GM18511 (cell line): ENCODE data around the gene RPL26.
"Not testable (repeated sequence)": the region's sequence is repeated elsewhere in the genome, so short reads cannot be mapped to it uniquely, and the experiment has no call there.

Source experiments
- ATAC-seq: cut with Tn5 transposase; IDR thresholded peaks from one replicate; pipeline ENCODE4 v1.9.1; 2021; ENCODE audit warnings: mild to moderate bottlenecking, moderate library complexity; ENCODE audit not compliant: unreplicated experiment

Gene RPL26

DNA sequence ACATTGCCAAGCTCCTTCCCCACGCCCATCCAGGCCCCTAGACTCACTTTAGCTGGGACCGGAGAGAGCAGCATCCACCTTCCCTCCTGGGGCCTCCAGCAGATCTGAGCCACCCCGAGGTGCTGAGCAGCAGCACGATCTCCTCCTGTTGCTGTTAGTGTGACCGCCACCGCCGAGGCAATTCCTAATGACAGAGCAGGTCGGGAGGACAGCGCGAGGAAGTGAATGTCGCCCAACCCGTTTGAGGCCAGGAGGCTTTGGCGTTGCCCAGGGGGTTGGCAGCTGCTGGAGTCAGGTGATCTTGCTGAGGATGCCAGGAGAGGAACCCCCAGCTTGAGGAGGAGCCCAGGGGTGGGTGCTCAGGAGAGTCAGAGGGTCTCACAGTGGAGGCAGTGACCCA is 14.6 kb upstream of the RPL26 start, which contains the start of gene RNF222:
Gene RNF222 (minus strand): TSS at position 192 of the 400 bp plus-strand sequence. CDS start 4,366 bp downstream, outside the sequence.
- no peak for ATAC-seq

DNA sequence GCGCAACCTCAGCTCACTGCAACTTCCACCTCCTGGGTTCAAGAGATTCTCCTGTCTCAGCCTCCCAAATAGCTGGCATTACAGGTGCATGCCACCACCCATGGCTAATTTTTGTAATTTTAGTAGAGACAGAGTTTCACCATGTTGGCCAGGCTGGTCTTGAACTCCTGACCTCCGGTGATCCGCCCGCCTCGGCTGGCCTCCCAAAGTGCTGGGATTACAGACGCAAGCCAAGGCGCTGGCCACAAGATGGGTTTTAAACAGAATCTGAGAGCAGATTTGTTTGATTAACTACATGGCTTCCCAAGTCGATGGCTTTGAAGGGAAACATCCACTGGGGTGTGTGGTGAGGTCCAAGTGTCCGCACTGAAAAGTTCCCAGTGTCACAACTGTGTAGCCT is 11.5 kb upstream of the RPL26 start:
- ATAC-seq: not testable (repeated sequence)

DNA sequence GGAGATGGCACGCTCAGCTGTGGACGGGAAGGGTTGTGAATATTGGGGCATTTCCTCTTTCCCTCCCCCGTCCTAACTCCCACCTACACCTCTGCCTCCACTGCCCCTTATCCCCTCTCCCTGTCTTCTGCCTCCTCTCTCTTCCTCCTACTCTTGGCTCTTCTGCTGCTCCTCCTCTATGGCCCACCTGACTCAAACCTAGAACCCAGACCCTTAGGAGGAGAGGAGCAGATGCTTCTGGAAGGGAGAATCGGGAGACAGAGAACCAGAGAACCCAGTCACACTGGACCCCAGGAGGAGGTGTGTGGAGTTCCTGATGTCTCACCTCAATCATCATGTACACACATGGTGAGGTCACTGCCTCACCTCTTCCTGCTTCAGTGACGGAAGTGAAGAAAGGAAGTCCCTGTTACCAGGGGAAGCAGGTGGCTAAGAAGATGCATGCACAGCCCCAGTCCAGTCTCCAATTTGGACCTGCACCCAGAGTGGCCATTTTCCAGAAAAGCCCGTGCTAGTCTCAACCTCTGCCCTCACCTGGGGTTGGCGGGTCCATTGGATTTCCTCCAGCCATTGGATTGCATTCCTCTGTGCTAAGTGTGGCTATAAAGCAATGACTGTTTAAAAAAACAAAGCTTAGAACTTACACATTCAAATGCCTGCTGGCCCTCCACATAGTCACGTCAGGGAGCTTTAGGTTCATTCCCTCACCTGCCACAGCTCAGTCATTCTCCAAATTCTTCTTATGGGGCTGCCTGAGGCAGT is 10.7 kb upstream of the RPL26 start:
- ATAC-seq: no peak

DNA sequence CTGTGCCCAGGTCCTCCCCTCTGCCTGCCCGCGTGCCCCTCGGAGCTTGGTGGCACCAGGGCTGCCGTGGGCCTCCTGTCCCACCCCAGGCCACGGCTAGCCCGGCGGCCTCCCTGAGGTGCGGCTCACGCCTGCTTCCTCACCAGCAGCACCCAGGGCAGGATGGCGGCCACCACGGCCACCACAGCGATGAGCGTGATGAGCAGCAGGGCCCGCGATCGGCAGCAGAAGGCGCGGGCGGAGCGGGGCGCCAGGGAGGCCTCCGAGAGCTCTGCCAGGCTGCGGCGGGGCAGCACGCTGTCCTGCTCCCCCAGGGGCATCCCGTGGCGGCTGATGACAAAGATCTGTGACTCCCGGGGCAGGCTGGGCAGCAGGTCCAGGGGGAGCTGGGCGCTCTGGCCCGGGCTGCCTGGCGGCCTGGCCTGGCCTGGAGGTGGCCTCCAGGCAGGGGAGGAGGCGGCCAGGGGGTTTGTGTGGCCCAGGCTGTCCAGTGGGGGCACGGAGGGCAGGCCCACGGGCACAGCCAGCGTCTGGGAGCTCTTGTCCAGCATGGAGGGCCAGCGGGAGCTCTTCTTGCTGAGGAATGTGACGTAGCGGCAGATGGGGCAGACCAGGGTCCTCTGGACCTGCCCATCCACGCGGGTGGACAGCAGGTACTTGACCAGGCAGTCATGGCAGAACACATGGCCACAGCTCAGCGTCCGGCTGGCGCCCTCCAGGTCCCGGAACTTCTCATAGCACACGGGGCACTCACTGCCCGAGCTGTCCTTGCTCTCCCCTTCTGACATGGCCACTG is 9.9 kb upstream of the RPL26 start:
- no peak for ATAC-seq

DNA sequence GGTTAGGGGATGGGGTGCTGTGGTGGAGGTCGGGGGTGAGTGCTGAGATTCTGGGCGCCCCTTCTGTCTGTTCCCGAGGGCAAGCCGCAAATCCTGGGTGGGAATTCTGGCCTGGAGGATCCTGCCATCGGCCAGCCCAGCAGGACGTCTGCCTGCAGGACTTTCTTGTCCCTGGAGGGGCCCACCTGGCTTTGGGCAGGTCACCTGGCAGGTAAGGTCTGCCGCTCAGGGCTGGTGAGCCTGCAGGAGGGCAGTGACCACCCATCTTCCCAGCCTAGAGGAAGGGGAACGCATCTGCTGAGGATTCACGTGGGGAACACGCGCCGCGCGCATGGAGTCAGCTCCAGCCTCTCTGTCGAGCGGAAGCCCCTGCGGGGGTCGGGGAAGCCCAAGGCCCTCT is 9.3 kb upstream of the RPL26 start:
- no peak for ATAC-seq

DNA sequence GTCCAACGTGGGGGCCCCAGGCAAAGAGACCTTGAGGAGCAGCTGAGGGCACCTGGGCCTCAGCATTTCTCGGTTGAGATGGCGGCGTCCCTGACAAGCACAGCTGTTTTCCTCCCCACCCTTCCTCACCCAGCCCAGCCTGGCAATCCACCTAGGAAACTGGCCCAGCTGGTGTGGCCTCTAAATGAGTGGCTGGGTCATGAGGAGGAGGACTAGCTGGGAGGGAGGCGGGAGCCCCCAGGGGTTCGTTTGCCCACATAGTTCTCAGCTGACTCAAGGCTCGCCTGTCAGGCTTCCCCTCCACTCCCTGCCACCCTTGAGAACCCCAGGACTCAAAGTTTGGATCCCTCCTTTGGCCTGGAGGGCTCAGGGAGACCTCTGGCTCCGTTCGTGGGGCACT is 8.7 kb upstream of the RPL26 start:
- ATAC-seq: no peak

DNA sequence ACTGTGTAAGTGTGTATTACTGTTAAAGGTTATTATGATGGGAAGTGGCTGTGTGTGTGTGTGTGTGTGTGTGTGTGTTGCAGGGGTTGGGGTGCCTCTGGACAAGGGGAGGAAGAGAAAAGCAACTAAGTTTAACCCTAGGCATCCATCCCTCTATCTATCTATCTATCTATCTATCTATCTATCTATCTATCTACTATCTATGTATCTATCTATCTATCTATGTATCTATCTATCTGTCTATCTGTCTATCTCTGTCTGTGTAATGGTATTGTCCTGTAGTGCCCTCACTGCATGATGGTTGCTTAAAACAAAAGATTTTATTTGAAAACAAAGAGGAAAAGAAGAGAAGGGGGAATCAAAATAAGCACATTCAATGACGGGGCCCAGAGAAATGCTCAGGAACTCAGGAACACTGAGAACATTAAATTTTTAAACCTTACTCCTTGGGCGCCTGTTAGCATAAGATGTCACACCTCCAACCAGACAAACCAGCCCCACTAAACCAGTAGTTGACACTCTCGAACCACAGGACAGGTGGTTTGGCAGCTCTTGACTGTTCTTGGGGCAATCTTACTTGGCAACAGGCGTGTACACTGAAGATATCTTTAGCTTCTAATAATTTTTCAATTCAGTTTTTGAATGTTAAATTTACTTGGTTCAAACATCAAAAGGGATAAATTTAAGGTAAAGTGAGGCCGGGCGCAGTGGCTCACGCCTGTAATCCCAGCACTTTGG is 5.1 kb upstream of the RPL26 start:
- no peak for ATAC-seq

DNA sequence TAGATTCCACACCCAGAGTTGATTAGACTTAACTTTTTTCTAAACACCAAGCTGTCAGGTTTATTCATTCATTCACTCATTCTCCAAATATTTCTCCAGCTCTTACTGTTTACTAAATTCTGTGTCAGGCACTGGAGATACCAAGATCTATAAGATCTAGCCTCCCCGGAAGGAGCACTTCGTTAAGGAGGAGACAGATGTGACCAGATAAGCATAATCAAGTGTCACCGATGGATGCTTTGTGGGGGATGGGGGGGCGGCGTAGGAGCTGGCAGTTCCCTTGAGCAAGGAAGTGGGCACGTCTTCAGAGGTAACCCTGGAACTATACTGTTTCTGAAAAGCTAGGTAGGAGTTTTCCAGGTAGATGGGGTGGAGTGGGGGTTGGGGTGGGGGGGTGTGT is 3.8 kb upstream of the RPL26 start:
- no peak for ATAC-seq

DNA sequence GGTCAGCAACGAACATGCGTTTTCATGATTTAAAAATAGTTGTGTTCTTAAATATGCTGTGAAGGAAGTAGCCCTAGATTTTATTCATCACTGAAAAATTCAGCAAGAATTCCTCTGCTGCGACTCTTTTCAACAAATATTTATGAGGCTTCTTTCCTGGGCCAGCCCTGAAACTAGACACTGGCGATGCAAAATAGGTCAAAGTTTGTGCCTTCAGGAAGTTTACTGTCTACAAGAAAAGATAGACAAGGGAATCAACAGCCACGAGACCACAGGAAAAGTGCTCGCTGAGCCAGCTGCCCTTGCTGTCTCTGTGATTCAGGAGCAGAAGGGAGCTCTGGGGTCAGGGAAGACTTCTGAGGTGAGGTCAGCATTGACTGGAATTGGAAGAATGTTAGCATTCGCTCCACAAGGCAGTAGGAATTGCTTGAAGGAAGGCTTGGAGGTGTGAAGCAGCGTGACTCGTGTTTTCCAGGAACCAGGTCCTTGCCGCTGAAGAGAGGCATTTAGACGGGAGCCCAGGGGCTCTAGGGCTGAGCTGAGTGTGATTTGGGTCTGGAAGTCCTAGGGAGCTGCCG is 1.9 kb upstream of the RPL26 start:
- ATAC-seq: no peak

DNA sequence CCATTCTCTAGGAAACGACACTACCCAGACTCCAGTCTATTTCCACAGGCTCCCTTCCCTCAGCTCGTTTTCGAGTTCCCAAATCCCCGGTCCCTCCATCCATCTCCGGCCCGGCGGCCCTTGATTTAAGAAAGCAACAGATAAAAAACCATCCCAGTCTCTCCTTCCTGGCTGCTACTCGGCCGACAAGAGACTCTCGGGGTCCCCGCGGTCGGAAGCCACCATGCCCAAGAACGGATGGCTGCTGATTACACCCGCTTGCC is 182 bp downstream of the RPL26 start:
- peak; percentile 15 for ATAC-seq

DNA sequence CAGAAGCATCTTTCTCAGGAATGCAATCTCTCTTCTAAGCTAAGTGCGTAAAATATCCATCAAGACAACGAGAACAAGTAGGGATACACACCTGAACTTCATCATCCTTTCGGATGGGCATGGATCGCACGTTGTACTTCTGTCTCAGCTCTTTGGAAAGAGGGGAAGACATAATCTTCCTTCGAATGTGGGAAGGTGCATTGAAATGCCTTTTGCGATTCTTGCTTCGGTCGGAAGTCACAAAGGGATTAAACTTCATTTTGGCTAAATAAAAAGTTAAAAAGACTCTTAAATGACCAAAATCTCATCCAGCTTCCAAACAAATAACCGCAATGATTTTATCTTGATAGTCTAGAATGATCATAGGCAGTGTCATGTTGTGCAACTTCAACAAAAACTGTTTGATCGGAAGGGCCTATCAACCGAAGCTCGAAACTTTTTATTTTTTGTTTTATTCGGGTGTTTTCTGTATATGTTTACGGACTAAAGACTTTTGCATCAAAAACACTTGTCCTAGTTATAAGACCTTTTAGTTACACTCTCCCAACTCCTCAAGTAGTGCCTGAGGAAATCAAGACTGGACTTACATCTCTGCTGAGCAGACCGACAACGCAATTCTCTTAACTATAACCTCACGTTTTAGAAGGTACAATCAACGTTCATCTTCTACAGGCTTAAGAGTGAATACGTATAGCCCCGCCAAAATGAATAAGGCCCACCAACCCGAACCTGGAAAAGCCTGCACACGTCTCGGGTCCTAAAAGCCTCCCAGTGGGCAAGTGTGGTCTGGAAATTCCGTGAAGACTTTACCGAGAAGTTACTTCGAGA is 727 bp downstream of the RPL26 start:
- ATAC-seq: no peak

DNA sequence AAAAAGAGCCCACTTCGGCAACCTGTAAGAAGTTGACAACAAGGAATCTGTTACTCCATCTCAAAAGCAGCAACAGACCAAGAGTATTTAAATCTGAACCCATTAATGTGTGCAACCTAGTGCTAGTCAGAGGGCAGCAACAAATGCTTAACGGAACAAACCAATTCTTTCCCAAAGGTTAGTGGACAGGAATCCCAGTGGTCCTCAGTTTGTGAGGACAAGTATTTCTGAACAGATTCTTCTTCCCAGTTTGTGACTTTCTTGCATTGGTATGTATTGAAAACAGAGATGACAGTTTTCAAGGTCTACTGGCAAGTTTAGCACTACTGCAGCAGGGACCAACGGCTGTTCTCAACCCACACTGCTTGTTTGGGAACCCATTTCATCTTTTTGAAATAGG is 2.9 kb downstream of the RPL26 start:
- ATAC-seq: no peak

DNA sequence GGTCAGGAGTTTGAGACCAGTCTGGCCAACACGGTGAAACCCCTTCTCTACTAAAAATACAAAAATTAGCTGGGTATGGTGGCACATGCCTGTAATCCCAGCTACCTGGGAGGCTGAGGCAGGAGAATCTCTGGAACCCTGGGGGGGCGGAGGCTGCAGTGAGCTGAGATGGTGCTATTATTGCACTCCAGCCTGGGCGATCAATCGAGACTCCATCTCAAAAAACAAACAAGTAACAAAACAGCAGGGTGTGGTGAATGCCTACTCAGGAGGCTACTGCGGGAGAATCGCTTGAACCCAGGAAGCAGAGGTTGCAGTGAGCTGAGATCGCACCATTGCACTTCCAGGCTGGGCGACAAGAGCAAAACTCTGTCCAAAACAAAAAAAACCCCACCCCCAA is 4.9 kb downstream of the RPL26 start:
- not testable (repeated sequence) for ATAC-seq

DNA sequence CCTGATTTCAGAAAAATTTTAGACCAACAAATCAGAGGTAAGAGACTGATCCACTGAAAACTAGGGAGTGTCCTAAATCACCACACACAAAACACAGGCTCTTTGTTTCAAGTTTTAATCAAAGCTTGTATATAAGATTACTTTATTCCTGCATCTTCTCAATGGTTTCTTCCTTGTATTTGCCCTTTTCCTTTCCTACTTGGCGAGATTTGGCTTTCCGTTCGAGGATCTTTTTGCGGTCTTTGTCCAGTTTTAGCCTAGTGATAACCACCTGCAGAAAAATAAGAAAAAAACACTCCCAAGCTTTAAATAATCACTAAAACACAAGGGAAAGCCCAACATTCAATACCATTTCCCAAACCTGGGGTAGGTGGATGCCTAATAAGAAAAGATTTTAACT is 5.6 kb downstream of the RPL26 start:
- no peak for ATAC-seq

DNA sequence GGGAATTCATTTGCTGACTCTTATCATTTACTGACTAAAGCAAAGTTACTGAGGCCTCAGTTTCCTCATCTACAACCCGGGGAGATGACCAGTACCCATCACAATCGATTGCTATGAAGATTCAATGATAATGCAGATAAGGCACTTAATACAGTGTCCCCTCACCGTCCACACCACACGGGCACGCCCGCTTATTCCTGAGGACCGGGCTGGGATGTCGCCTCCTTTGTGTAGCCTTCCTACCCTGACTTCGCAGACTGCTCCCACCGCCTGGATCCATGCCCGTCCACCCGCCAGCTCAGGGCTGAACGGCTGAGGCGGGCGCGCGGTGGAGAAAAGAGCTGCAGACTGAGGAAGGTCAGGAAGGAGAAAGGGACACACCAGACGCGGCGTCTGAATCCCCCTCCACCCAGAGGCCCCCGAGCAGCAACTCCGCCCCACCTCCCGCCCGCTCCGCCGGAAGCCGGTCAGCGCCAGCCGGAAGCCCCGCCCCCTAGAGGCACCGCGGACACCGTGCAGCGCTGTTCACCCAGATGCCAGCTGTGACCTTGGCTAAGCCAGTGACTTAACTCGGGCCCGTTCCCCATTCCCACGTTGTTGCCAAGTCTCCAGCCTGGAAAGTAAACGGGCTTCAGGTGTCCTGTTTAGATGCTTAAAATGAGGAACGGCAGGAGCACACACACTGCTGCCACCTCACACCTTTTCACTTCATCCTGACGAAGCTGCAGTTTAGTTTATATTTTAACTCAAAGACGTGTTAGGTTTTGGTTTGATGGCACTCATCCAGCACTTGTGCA is 6.5 kb downstream of the RPL26 start, which contains the start of gene KRABD2:
Gene KRABD2 (minus strand): TSS at position 434 of the 797 bp plus-strand sequence.
- ATAC-seq: peak; percentile 86

DNA sequence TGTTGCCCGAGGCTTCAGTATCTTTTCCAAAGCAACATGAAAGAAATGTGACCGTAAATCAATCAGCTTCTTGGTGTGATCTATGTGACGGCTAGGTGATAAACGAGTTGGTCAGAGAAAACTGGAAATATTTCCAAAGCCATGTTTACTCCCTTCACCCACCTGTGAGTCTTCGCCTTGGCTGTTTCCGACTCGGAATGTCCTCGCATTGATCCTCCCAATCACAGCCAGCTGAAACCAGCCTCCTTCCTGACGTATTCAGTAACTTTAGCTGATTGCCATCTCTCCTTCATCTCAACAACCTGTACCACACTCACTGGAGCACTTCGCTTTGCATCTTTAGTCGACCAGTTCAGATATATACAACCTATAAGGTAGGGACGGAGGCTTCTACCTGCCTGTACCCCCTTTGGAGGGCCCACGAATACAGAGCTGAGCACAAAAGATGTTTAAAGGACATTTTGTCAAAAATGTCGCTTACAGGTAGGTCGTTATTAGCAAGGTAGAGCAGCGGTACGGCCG is 7.2 kb downstream of the RPL26 start:
- ATAC-seq: no peak

DNA sequence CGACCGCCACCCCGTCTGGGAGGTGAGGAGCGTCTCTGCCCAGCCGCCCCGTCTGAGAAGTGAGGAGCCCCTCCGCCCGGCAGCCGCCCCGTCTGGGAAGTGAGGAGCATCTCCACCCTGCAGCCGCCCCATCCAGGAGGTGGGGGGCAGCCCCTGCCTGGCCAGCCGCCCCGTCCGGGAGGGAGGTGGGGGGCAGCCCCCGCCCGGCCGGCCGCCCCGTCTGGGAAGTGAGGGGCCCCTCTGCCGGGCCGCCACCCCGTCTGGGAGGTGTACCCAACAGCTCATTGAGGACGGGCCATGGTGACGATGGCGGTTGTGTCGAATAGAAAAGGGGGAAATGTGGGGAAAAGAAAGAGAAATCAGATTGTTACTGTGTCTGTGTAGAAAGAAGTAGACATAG is 9.1 kb downstream of the RPL26 start:
- not testable (repeated sequence) for ATAC-seq

DNA sequence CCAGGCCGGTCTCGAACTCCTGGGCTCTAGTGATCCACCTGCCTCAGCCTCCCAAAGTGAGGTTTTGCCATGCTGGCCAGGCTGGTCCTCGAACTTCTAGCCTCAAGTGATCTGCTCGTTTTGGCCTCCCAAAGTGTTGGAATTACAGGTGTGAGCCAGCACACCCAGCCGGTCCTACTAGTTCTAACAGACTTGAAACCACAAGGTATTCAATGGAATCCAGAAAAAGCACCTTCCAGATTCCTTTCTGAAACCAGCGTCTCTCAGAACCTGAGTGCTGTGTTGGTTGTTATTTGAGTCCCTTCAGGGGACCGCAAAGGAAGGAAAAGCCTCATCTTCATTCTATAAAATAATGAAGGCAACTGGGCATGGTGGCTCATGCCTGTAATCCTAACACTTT is 10.6 kb downstream of the RPL26 start:
- no peak for ATAC-seq

DNA sequence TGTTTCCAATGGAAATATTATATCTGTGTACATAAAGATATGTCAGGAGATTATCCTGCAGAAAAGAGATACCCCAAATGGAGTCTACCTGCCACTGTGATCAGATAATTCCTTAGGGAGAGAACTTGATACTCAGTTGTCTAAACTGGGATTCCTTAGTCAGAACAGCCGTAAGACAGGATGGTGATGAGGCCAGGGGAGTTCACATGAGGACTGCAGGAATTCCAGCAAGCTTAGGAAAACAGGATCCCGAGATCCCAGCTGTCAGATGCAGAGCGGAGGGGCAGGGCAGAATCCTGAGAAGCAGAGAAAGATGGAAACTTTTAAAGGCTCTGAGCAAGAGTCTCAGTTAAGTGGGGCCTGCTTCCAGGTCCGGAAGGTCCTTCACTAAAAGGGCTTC is 11.2 kb downstream of the RPL26 start:
- no peak for ATAC-seq
